Neural progenitor cell (in vitro differentiated cells): ENCODE data around the gene MRPL40. TPM values are rescaled to one million over a fixed set of nuclear protein-coding genes. Genes with fewer than 3 reads are reported as not detected.

ENCODE experiments used
- DNase-seq: peaks from one replicate; pipeline ENCODE4 v3.0.0-alpha.2; 2016; ENCODE audit warnings: low spot score
- H2AFZ ChIP-seq: fragments of 200-600 bp; sonication (generic); replicated peaks from 2 replicates; pipeline ENCODE4 v1.6.1; 2016; ENCODE audit warnings: antibody characterized with exemption
- H3F3A ChIP-seq: fragments of 200-600 bp; sonication (generic); 2 replicates; pipeline ENCODE4 v1.6.1; 2016; ENCODE audit warnings: antibody characterized with exemption, low read depth
- H3K27ac ChIP-seq: fragments of 200-600 bp; sonication (generic); 2 replicates; pipeline ENCODE4 v1.5.1; 2016; ENCODE audit warnings: mild to moderate bottlenecking
- H3K27me3 ChIP-seq: fragments of 200-600 bp; sonication (generic); 2 replicates; pipeline ENCODE4 v1.6.1; 2016; ENCODE audit warnings: mild to moderate bottlenecking, moderate library complexity
- H3K36me3 ChIP-seq: fragments of 200-600 bp; sonication (generic); 2 replicates; pipeline ENCODE4 v1.5.1; 2016
- H3K4me1 ChIP-seq: fragments of 200-600 bp; sonication (generic); 2 replicates; pipeline ENCODE4 v1.6.1; 2016; ENCODE audit warnings: mixed run types
- H3K4me2 ChIP-seq: fragments of 200-600 bp; sonication (generic); 2 replicates; pipeline ENCODE4 v1.6.1; 2016
- H3K4me3 ChIP-seq: fragments of 200-600 bp; sonication (generic); 2 replicates; pipeline ENCODE4 v1.5.1; 2016
- H3K79me2 ChIP-seq: fragments of 200-600 bp; sonication (generic); 2 replicates; pipeline ENCODE4 v1.6.1; 2016; ENCODE audit warnings: low read depth
- H3K9ac ChIP-seq: fragments of 200-600 bp; sonication (generic); 2 replicates; pipeline ENCODE4 v1.6.1; 2016
- H3K9me3 ChIP-seq: fragments of 200-600 bp; sonication (generic); 2 replicates; pipeline ENCODE4 v1.5.1; 2016; ENCODE audit warnings: low read depth
- H4K20me1 ChIP-seq: fragments of 200-600 bp; sonication (generic); 2 replicates; pipeline ENCODE4 v1.6.1; 2016; ENCODE audit warnings: low read depth
- H3K27ac Mint-ChIP-seq: 3 replicates; pipeline ENCODE4 v1.8.0; 2021; ENCODE audit warnings: mixed read lengths
- H3K27me3 Mint-ChIP-seq: 2 replicates; pipeline ENCODE4 v1.8.0; 2022; ENCODE audit warnings: low read depth, mild to moderate bottlenecking, inconsistent platforms, moderate library complexity, mixed read lengths; ENCODE audit not compliant: insufficient read depth
- H3K36me3 Mint-ChIP-seq: 3 replicates; pipeline ENCODE4 v1.8.0; 2021; ENCODE audit warnings: mixed read lengths
- H3K4me1 Mint-ChIP-seq: 3 replicates; pipeline ENCODE4 v1.8.0; 2021; ENCODE audit warnings: mixed read lengths
- H3K4me3 Mint-ChIP-seq: 3 replicates; pipeline ENCODE4 v1.8.0; 2021; ENCODE audit warnings: mild to moderate bottlenecking, moderate library complexity, mixed read lengths
- H3K9me3 Mint-ChIP-seq: 3 replicates; pipeline ENCODE4 v1.8.0; 2020; ENCODE audit warnings: mixed read lengths
- EZH2 ChIP-seq: fragments of 200-600 bp; sonication (generic); IDR thresholded peaks from 2 replicates; pipeline ENCODE4 v1.6.1; 2017; ENCODE audit warnings: antibody characterized with exemption, mild to moderate bottlenecking, moderate library complexity
- EZH2phosphoT487 ChIP-seq: fragments of 200-600 bp; sonication (generic); IDR thresholded peaks from 2 replicates; pipeline ENCODE4 v1.6.1; 2017; ENCODE audit warnings: antibody characterized with exemption
- total RNA-seq: library from RNA; depleted of rRNA; stranded (reverse); fragments of >200 nt; gene quantifications from 2 replicates; pipeline ENCODE4 v1.2.3, GENCODE V29; 2015; ENCODE audit warnings: low replicate concordance
- TF ChIP-seq, protein P1 (sequence below): fragments of 200-600 bp; sonication (generic); IDR thresholded peaks from 2 replicates; pipeline ENCODE4 v1.5.1; 2017; ENCODE audit warnings: antibody characterized with exemption, mild to moderate bottlenecking

The MRPL40 gene
- total RNA-seq, 1 donor from 2014 or later: 17.0 TPM

DNA sequence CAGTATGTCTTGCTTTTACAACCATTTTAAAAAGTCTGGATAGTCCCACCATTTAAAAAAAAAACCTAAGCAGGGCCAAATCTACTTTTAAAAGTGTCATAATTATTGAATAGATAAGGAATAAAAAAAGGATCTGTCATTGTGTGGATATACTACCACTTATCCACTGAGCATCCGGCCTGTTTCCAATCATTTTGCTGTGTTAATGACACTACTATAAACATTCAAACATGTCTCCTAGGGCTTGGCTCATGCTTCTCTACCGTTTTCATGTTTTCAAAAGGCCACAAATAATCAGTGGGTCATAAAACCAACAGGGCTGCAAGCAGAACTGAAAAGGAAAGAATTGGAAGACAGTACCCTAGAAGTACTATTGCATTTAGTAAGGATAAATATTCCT, 27.7 kb downstream of the MRPL40 start:
- Mint-ChIP-seq H3K36me3 (peaks cover 18% of the 10 kb centered on the region), H3K4me3 (no peak overlapping the region), H3K27me3 (peaks cover 2% of the 10 kb centered on the region), H3K9me3 (no peaks in the 10 kb centered on the region), H3K27ac (no peak overlapping the region), H3K4me1 (no peaks in the 10 kb centered on the region)
- H3K4me1 ChIP-seq: no peaks in the 10 kb centered on the region
- H3K27ac ChIP-seq: no peak overlapping the region
- H3K9ac ChIP-seq: no peak overlapping the region
- DNase-seq: no peak
- no peak overlapping the region for H3K4me3 ChIP-seq
- no peaks in the 10 kb centered on the region for H3K36me3 ChIP-seq
- TF ChIP-seq EZH2phosphoT487: no peak
- TF ChIP-seq, protein P1, sequence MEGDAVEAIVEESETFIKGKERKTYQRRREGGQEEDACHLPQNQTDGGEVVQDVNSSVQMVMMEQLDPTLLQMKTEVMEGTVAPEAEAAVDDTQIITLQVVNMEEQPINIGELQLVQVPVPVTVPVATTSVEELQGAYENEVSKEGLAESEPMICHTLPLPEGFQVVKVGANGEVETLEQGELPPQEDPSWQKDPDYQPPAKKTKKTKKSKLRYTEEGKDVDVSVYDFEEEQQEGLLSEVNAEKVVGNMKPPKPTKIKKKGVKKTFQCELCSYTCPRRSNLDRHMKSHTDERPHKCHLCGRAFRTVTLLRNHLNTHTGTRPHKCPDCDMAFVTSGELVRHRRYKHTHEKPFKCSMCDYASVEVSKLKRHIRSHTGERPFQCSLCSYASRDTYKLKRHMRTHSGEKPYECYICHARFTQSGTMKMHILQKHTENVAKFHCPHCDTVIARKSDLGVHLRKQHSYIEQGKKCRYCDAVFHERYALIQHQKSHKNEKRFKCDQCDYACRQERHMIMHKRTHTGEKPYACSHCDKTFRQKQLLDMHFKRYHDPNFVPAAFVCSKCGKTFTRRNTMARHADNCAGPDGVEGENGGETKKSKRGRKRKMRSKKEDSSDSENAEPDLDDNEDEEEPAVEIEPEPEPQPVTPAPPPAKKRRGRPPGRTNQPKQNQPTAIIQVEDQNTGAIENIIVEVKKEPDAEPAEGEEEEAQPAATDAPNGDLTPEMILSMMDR: no peak
- no peak for TF ChIP-seq EZH2
- H3K27me3 ChIP-seq: no peaks in the 10 kb centered on the region
- no peaks in the 10 kb centered on the region for H3K79me2 ChIP-seq
- H3K9me3 ChIP-seq: no peaks in the 10 kb centered on the region
- no peak overlapping the region for H3K4me2 ChIP-seq
- peaks cover 3% of the 10 kb centered on the region for H4K20me1 ChIP-seq
- no peaks in the 10 kb centered on the region for H3F3A ChIP-seq
- H2AFZ ChIP-seq: no peak overlapping the region

DNA sequence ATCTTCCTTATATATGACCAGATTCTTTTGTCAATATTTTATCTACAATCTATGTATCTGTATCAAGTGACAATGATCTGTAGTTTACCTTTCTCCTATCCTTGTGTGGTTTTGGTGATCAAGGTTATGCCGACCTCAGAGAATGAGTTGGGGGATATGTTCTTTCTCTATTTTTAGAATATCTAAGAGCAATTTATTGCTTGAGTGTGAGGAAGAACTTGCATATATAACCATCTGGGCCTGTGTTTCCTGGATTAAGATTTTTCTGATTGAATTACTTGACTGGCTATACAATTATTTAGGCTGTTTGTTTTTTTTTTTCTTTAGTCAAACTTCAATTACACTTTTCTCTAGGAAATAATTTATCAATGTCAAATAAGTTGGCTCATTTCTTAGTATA, 29.2 kb downstream of the MRPL40 start:
- TF ChIP-seq EZH2 (no peak), EZH2phosphoT487 (no peak)
- TF ChIP-seq, protein P1: no peak
- Histone ChIP-seq H3K4me1 (no peaks in the 10 kb centered on the region), H3K27me3 (no peaks in the 10 kb centered on the region), H4K20me1 (peaks cover 7% of the 10 kb centered on the region), H3K9ac (no peak overlapping the region), H3K9me3 (no peaks in the 10 kb centered on the region), H3F3A (no peaks in the 10 kb centered on the region), H3K4me3 (no peak overlapping the region), H3K4me2 (no peak overlapping the region), H3K36me3 (no peaks in the 10 kb centered on the region), H3K79me2 (no peaks in the 10 kb centered on the region), H3K27ac (no peak overlapping the region), H2AFZ (no peak overlapping the region)
- Mint-ChIP-seq H3K27me3 (peaks cover 2% of the 10 kb centered on the region), H3K36me3 (peaks cover 15% of the 10 kb centered on the region), H3K4me3 (no peak overlapping the region), H3K9me3 (no peaks in the 10 kb centered on the region), H3K27ac (no peak overlapping the region), H3K4me1 (no peaks in the 10 kb centered on the region)
- DNase-seq: no peak

DNA sequence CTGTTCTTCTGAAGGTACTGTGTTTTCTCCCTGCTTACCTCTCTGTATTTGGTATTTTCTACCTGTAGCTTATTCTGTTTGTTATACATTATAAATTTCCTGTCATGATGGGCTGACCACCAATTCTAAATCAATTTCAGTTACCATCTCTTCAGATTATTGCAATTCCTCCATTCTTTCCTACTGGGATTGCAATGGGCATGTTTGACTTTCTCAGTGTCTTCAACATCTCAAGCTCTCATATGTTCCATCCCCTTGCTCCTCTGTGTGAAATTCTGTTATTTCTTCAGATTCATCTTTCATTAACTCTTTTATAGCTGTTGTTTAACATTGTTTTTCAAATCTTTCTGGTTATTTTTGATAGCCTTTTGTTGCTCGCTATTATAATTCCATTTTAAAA, 30.7 kb downstream of the MRPL40 start:
- DNase-seq: no peak
- no peaks in the 10 kb centered on the region for H3K36me3 ChIP-seq
- TF ChIP-seq, protein P1: no peak
- TF ChIP-seq EZH2 (no peak), EZH2phosphoT487 (no peak)

More for the DNA sequence above, 30.7 kb downstream of the MRPL40 start:
- Histone ChIP-seq H3K27me3 (no peaks in the 10 kb centered on the region), H3K79me2 (no peaks in the 10 kb centered on the region), H3K4me3 (no peak overlapping the region), H3K9me3 (no peaks in the 10 kb centered on the region), H4K20me1 (peaks cover 11% of the 10 kb centered on the region), H3K4me2 (no peak overlapping the region), H3K9ac (no peak overlapping the region), H3F3A (no peaks in the 10 kb centered on the region), H3K4me1 (no peaks in the 10 kb centered on the region), H2AFZ (no peak overlapping the region), H3K27ac (no peak overlapping the region)
- Mint-ChIP-seq H3K27ac (no peak overlapping the region), H3K9me3 (no peaks in the 10 kb centered on the region), H3K4me3 (no peak overlapping the region), H3K36me3 (peaks cover 13% of the 10 kb centered on the region), H3K27me3 (no peaks in the 10 kb centered on the region), H3K4me1 (no peaks in the 10 kb centered on the region)
